ENCODE measurements around the gene EZR. TPM values are rescaled to one million over a fixed set of nuclear protein-coding genes. Genes with fewer than 3 reads are reported as not detected.

Gene EZR
- total and polyA plus RNA-seq, 9 of the 15 experiments (the other 6 are each of a cell fraction or from before 2014, with no cell fraction given), result 36.5 to 162 (median 104) TPM

DNA sequence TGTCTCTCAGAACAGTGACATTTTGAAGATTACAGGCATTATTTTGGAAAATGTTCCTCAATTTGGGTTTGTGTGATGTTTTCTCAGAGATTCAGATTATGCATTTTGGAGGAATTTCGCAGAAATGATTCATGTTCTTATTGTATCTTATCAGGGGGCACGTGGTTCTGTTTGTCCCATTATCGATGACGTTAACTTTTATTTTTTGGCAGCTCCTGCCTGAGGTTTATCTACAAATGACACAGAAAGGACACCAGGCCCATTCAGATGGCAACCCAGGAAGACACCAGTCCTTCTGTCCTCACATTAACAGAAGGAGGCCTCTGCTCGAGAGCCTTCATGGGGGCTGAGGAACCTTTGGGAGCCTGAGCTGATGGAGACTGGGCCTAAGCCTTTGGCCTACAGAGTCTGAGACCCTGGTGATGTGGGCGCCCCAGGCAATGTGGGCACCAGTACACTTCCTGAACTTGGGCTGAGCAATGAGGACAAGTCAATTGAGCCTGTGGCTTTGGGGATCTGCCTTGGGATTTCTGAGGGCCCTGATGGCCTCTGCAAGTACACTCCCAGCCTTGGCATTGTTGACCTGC is 41.2 kb upstream of the EZR start (continued):
- TF ChIP-seq FOXK2 (conservative IDR thresholded peaks at IDR 0.05 in 1 of 2, IDR thresholded peaks at IDR 0.05 in 1 of 2; ENCODE audit: low read depth in 2 of 2), result no peak
- TF ChIP-seq SP1 (CRISPR knock-in tag; IDR thresholded peaks at IDR 0.05), result no peak
- TF ChIP-seq, protein P1, sequence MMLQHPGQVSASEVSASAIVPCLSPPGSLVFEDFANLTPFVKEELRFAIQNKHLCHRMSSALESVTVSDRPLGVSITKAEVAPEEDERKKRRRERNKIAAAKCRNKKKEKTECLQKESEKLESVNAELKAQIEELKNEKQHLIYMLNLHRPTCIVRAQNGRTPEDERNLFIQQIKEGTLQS (IDR thresholded peaks at IDR 0.05), result peak; percentile 32; the same call in 1 of the 2 replicates
- TF ChIP-seq, protein P1 (CRISPR knock-in tag; conservative IDR thresholded peaks at IDR 0.05), result no peak
- TF ChIP-seq ESRRA (IDR thresholded peaks at IDR 0.05; ENCODE audit: borderline replicate concordance, low read depth), result no peak
- no peak for TF ChIP-seq PRMT5 (CRISPR knock-in tag; IDR thresholded peaks at IDR 0.05)
- TF ChIP-seq ZNF444 (CRISPR knock-in tag; IDR thresholded peaks at IDR 0.05), result no peak
- TF ChIP-seq RHOXF2B (CRISPR knock-in tag; conservative IDR thresholded peaks at IDR 0.05), result no peak
- TF ChIP-seq ARID1B (IDR thresholded peaks at IDR 0.05), result peak; percentile 19; the same call in 1 of the 2 replicates
- no peak for TF ChIP-seq CHD1 (IDR thresholded peaks at IDR 0.05; ENCODE audit: low read length)
- TF ChIP-seq, protein P2, sequence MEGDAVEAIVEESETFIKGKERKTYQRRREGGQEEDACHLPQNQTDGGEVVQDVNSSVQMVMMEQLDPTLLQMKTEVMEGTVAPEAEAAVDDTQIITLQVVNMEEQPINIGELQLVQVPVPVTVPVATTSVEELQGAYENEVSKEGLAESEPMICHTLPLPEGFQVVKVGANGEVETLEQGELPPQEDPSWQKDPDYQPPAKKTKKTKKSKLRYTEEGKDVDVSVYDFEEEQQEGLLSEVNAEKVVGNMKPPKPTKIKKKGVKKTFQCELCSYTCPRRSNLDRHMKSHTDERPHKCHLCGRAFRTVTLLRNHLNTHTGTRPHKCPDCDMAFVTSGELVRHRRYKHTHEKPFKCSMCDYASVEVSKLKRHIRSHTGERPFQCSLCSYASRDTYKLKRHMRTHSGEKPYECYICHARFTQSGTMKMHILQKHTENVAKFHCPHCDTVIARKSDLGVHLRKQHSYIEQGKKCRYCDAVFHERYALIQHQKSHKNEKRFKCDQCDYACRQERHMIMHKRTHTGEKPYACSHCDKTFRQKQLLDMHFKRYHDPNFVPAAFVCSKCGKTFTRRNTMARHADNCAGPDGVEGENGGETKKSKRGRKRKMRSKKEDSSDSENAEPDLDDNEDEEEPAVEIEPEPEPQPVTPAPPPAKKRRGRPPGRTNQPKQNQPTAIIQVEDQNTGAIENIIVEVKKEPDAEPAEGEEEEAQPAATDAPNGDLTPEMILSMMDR (IDR thresholded peaks at IDR 0.05 in 2 of 3, conservative IDR thresholded peaks at IDR 0.05 in 1 of 3; ENCODE audit: insufficient read depth in 2 of 3, low read depth in 1 of 3, low read length in 3 of 3), result no peak
- no peak for TF ChIP-seq RNF2 (IDR thresholded peaks at IDR 0.05)
- no peak for TF ChIP-seq POLR2H (tag; IDR thresholded peaks at IDR 0.05; ENCODE audit: low read depth)
- TF ChIP-seq MECOM (CRISPR knock-in tag; IDR thresholded peaks at IDR 0.05), result no peak
- TF ChIP-seq, protein P3, sequence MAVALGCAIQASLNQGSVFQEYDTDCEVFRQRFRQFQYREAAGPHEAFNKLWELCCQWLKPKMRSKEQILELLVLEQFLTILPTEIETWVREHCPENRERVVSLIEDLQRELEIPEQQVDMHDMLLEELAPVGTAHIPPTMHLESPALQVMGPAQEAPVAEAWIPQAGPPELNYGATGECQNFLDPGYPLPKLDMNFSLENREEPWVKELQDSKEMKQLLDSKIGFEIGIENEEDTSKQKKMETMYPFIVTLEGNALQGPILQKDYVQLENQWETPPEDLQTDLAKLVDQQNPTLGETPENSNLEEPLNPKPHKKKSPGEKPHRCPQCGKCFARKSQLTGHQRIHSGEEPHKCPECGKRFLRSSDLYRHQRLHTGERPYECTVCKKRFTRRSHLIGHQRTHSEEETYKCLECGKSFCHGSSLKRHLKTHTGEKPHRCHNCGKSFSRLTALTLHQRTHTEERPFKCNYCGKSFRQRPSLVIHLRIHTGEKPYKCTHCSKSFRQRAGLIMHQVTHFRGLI (CRISPR knock-in tag; IDR thresholded peaks at IDR 0.05), result no peak
- TF ChIP-seq ZNF41 (CRISPR knock-in tag; conservative IDR thresholded peaks at IDR 0.05), result no peak
- TF ChIP-seq HOXB6 (CRISPR knock-in tag; IDR thresholded peaks at IDR 0.05; ENCODE audit: borderline replicate concordance), result no peak
- TF ChIP-seq CBFA2T2 (conservative IDR thresholded peaks at IDR 0.05), result no peak
- no peak for TF ChIP-seq HDAC3 (IDR thresholded peaks at IDR 0.05; ENCODE audit: borderline replicate concordance, partially characterized antibody)
- TF ChIP-seq, protein P4, sequence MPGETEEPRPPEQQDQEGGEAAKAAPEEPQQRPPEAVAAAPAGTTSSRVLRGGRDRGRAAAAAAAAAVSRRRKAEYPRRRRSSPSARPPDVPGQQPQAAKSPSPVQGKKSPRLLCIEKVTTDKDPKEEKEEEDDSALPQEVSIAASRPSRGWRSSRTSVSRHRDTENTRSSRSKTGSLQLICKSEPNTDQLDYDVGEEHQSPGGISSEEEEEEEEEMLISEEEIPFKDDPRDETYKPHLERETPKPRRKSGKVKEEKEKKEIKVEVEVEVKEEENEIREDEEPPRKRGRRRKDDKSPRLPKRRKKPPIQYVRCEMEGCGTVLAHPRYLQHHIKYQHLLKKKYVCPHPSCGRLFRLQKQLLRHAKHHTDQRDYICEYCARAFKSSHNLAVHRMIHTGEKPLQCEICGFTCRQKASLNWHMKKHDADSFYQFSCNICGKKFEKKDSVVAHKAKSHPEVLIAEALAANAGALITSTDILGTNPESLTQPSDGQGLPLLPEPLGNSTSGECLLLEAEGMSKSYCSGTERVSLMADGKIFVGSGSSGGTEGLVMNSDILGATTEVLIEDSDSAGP (CRISPR knock-in tag; IDR thresholded peaks at IDR 0.05), result no peak
- TF ChIP-seq, protein P5, sequence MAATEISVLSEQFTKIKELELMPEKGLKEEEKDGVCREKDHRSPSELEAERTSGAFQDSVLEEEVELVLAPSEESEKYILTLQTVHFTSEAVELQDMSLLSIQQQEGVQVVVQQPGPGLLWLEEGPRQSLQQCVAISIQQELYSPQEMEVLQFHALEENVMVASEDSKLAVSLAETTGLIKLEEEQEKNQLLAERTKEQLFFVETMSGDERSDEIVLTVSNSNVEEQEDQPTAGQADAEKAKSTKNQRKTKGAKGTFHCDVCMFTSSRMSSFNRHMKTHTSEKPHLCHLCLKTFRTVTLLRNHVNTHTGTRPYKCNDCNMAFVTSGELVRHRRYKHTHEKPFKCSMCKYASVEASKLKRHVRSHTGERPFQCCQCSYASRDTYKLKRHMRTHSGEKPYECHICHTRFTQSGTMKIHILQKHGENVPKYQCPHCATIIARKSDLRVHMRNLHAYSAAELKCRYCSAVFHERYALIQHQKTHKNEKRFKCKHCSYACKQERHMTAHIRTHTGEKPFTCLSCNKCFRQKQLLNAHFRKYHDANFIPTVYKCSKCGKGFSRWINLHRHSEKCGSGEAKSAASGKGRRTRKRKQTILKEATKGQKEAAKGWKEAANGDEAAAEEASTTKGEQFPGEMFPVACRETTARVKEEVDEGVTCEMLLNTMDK (IDR thresholded peaks at IDR 0.05; ENCODE audit: borderline replicate concordance, insufficient read depth, low read depth, low read length, poor library complexity, severe bottlenecking), result no peak
